ENCODE results near the gene TSPAN6. TPM values are rescaled to one million over a fixed set of nuclear protein-coding genes. Genes with fewer than 3 reads are reported as not detected.

The TSPAN6 gene
- total RNA-seq, 1 donor from 2014 or later: 0.07 TPM

DNA sequence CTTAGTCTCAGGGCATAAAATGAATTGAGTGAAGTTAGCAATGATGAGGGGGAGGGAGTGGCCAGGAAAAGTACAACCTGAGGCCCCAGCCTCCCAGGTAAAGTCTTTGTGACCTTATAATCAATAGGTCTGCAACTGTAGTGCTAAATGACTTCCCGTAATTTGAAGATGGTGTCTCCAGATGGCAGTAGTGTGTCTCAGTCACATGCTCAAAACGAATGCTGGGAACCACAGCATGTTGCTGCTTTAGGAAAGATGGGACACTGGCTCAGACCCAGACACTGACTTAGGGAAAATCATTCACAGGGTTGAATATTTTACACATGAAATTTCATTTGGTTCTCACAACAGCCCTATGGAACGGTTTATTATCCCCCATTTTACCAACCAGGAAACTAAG, 17.7 kb upstream of the TSPAN6 start:
- POLR2A ChIA-PET: no interaction called here
- Mint-ChIP-seq H3K4me1 (peaks cover 7% of the 10 kb centered on the region), H3K4me3 (no peak overlapping the region), H3K36me3 (ENCODE audit: low read depth) (no peaks in the 10 kb centered on the region), H3K27ac (no peak overlapping the region), H3K9me3 (no peaks in the 10 kb centered on the region), H3K27me3 (peaks cover 2% of the 10 kb centered on the region)
- no peak for TF ChIP-seq CTCF (IDR thresholded peaks at IDR 0.05)
- ATAC-seq (ENCODE audit: low read depth): no peak
- intact Hi-C loops (cut with micrococcal nuclease): no loop called here
- CTCF ChIA-PET: interaction anchor here (1.2 to 1.6 kb wide), 2 partner anchors 12 to 18 kb away, joined by 3 read pairs; no protein-coding TSS in a partner anchor
- DNase-seq: no peak

- H3K9me3 Mint-ChIP-seq: no peaks in the 10 kb centered on the region
- CTCF ChIA-PET: no interaction called here
- H3K27me3 Mint-ChIP-seq: peaks cover 2% of the 10 kb centered on the region
- POLR2A ChIA-PET: no interaction called here
- no peak for DNase-seq
- no peaks in the 10 kb centered on the region for H3K36me3 Mint-ChIP-seq (ENCODE audit: low read depth)
- intact Hi-C loops (cut with micrococcal nuclease): no loop called here
- TF ChIP-seq CTCF (IDR thresholded peaks at IDR 0.05): no peak
- no peak overlapping the region for H3K4me3 Mint-ChIP-seq
- H3K4me1 Mint-ChIP-seq: no peaks in the 10 kb centered on the region
- H3K27ac Mint-ChIP-seq: no peak overlapping the region
- ATAC-seq (ENCODE audit: low read depth): no peak
Observed at GRCh38 chrX:100652266-100652665, 15.7 kb upstream of the TSPAN6 start.

- no peaks in the 10 kb centered on the region for H3K4me1 Mint-ChIP-seq
- peaks cover 2% of the 10 kb centered on the region for H3K27me3 Mint-ChIP-seq
- H3K36me3 Mint-ChIP-seq (ENCODE audit: low read depth): no peaks in the 10 kb centered on the region
- DNase-seq (no peak), ATAC-seq (ENCODE audit: low read depth) (no peak)
- H3K4me3 Mint-ChIP-seq: no peak overlapping the region
- H3K27ac Mint-ChIP-seq: no peak overlapping the region
- intact Hi-C loops (cut with micrococcal nuclease): no loop called here
- POLR2A ChIA-PET: no interaction called here
- H3K9me3 Mint-ChIP-seq: no peaks in the 10 kb centered on the region
- CTCF ChIA-PET: no interaction called here
- TF ChIP-seq CTCF (IDR thresholded peaks at IDR 0.05): no peak
Observed at GRCh38 chrX:100650841-100651240, 14.2 kb upstream of the TSPAN6 start.

- Mint-ChIP-seq H3K27me3 (peaks cover 6% of the 10 kb centered on the region), H3K9me3 (no peaks in the 10 kb centered on the region)
- intact Hi-C loops (cut with micrococcal nuclease): no loop called here
Observed at GRCh38 chrX:100649550-100650356, 13.1 kb upstream of the TSPAN6 start.

More at GRCh38 chrX:100649550-100650356, 13.1 kb upstream of the TSPAN6 start:
- DNase-seq (no peak), ATAC-seq (ENCODE audit: low read depth) (no peak)
- no peak for TF ChIP-seq CTCF (IDR thresholded peaks at IDR 0.05)
- Mint-ChIP-seq H3K27ac (no peak overlapping the region), H3K36me3 (ENCODE audit: low read depth) (no peaks in the 10 kb centered on the region), H3K4me1 (no peaks in the 10 kb centered on the region), H3K4me3 (no peak overlapping the region)
- ChIA-PET POLR2A (no interaction called here), CTCF (no interaction called here)

Measured in activated B cell treated with CpG ODN at 0.5 μM for 24 hours (primary cell).